ENCODE measurements around the gene TUBB2A. TPM values are rescaled to one million over a fixed set of nuclear protein-coding genes. Genes with fewer than 3 reads are reported as not detected.

The TUBB2A gene
- total and polyA plus RNA-seq, 2 of the 13 experiments (the other 11 are each of a cell fraction or from before 2014, with no cell fraction given), result 35.3 to 106 TPM

GRCh38 chr6:3162565-3163247 is 5.4 kb upstream of the TUBB2A start (continued):
- TF ChIP-seq ELK4 (CRISPR knock-in tag; IDR thresholded peaks at IDR 0.05; ENCODE audit: borderline replicate concordance) (no peak), RBFOX2 (IDR thresholded peaks at IDR 0.05; ENCODE audit: low read depth, low read length) (peak; percentile 96), ARID2 (CRISPR knock-in tag; IDR thresholded peaks at IDR 0.05; ENCODE audit: borderline replicate concordance) (0 out of 2 replicates have a peak, but pooled peaks have one; percentile 58), ZNF777 (CRISPR knock-in tag; IDR thresholded peaks at IDR 0.05) (peak; percentile 96), U2AF2 (IDR thresholded peaks at IDR 0.05; ENCODE audit: low read depth, low read length) (no peak), GFI1 (CRISPR knock-in tag; IDR thresholded peaks at IDR 0.05; ENCODE audit: borderline replicate concordance) (peak; percentile 64; the same call in 1 of the 2 replicates), AHDC1 (CRISPR knock-in tag; IDR thresholded peaks at IDR 0.05; ENCODE audit: borderline replicate concordance) (peak; percentile 52; the same call in 1 of the 2 replicates), KLF6 (CRISPR knock-in tag; IDR thresholded peaks at IDR 0.05) (peak; percentile 92), ZNF746 (CRISPR knock-in tag; IDR thresholded peaks at IDR 0.05) (peak; percentile 91), POLR2AphosphoS5 (IDR thresholded peaks at IDR 0.05; ENCODE audit: low read depth, low read length) (peak; percentile 86), RELA (CRISPR knock-in tag; IDR thresholded peaks at IDR 0.05) (no peak; the same call in 1 of the 2 replicates), ELF3 (CRISPR knock-in tag; IDR thresholded peaks at IDR 0.05) (peak; percentile 80), ZNF670 (CRISPR knock-in tag; IDR thresholded peaks at IDR 0.05; ENCODE audit: borderline replicate concordance) (peak; percentile 95; the same call in 1 of the 2 replicates), PPARG (CRISPR knock-in tag; conservative IDR thresholded peaks at IDR 0.05) (peak; percentile 75), PRDM15 (CRISPR knock-in tag; IDR thresholded peaks at IDR 0.05) (no peak; the same call in none of the 2 replicates), EP300 (IDR thresholded peaks at IDR 0.05; ENCODE audit: low read depth in 2 of 2, low read length in 2 of 2) (no peak; a peak in 1 of 4 replicates), EP300 (CRISPR knock-in tag; IDR thresholded peaks at IDR 0.05; ENCODE audit: borderline replicate concordance) (peak; percentile 57), MED13 (CRISPR knock-in tag; IDR thresholded peaks at IDR 0.05) (no peak), SRF (IDR thresholded peaks at IDR 0.05; ENCODE audit: low read depth, low read length) (no peak), SIN3A (IDR thresholded peaks at IDR 0.05; ENCODE audit: borderline replicate concordance, low read depth, low read length) (peak; percentile 60; the same call in 1 of the 2 replicates)

Data from HepG2 (cell line).